OCI-M1 (cell line): ENCODE measurements around the gene ALDH9A1.
"Not testable (repeated sequence)": the region's sequence is repeated elsewhere in the genome, so short reads cannot be mapped to it uniquely, and the experiment has no call there.

ENCODE experiments used
- DNase-seq: peaks from one replicate; lab custom pipeline; 2025; lab: John Stamatoyannopoulos, UW

Gene ALDH9A1

GRCh38 chr1:165686971-165687433, 11.4 kb downstream of the ALDH9A1 start:
- no peak for DNase-seq

GRCh38 chr1:165686121-165686970, 12.0 kb downstream of the ALDH9A1 start:
- peak; percentile 81 for DNase-seq

GRCh38 chr1:165683848-165684485, 14.4 kb downstream of the ALDH9A1 start:
- DNase-seq: no peak

- DNase-seq: not testable (repeated sequence)
Measured at GRCh38 chr1:165680773-165681172, 17.6 kb downstream of the ALDH9A1 start.

- no peak for DNase-seq
Measured at GRCh38 chr1:165680303-165680702, 18.1 kb downstream of the ALDH9A1 start.

DNA sequence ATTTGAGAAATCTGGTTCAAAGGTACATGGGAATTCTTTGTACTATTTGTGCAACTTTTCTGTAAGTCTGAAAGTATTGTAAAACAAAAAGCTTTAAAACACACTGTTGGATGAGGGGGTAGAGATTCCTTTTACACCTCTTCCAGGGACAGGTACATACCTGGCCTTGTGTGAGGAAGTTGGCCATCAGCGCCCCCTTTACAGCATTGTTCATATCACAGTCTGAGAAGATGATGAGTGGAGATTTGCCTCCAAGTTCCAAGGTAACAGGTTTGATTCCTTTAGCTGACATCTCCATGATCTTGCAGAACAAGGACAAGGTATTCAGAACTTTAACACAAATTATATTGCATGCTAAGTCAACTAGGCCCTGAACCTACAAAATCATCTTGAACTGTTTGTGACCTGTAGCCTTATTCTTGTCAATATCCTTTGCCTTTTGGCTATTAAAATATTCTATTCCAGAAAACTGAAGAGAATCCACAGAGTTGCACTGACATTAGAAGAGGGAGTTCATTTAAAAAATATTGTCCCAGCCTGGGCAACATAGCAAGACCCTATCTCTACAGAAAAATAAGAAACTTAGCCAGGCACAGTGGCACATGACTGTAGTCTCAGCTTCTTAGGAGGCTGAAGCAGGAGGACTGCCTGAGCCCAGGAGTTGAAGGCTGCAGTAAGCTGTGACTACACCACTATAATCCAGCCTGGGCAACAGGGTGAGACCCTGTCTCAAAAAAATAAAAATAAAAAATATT, 18.9 kb downstream of the ALDH9A1 start:
- DNase-seq: no peak

- no peak for DNase-seq
Measured at GRCh38 chr1:165678509-165678908, 19.9 kb downstream of the ALDH9A1 start.

- no peak for DNase-seq
Measured at GRCh38 chr1:165675794-165676193, 22.6 kb downstream of the ALDH9A1 start.

DNA sequence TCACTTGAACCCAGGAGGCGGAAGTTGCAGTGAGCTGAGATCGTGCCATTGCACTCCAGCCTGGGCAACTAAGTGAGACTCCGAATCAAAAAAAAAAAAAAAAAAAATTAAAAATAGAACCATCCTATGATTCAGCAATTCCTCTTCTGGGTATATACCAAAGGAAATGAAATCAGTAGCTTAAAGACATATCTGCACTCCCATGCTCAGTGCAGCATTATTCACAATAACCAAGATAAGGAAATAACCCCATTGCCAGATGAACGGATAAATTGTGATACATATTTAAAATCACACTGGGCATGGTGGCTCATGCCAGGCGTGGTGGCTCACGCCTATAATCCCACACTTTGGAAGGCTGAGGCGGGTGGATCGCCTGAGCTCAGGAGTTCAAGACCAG, 23.8 kb downstream of the ALDH9A1 start:
- no peak for DNase-seq

- DNase-seq: no peak
Measured at GRCh38 chr1:165671526-165671925, 26.8 kb downstream of the ALDH9A1 start.

GRCh38 chr1:165668184-165668583, 30.2 kb downstream of the ALDH9A1 start:
- no peak for DNase-seq

DNA sequence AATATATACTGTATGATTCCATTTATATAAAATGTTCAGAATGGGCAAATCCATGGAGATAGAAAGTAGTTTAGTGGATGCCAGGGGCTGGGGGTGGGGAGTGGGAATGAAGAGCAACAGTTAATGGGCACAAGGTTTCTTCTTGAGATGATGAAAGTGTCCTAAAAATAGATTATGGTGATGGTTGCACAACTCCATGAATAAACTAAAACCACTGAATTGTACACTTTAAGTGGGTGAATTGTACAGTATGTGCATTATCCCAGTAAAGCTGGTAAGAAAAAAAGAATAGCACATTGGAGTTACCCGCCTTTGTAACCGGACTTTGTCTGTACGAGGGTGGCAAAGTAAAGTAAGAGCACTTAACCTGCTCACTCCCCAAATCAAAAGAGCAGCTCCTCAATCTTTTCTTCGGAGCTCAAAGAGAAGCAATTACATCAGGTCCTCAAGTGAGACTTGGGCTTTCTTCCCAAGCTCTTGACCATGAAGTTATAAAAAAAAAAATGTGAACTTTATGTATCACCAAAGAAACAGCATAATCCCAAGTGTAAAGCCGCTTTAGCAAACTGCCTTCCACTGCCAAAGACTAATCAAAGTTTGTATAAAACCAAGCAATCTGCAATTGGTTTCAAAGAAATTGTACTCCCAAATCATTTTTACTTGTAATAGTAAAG, 32.1 kb downstream of the ALDH9A1 start:
- peak; percentile 21 for DNase-seq

- no peak for DNase-seq
Measured at GRCh38 chr1:165662186-165662585, 36.2 kb downstream of the ALDH9A1 start.

DNA sequence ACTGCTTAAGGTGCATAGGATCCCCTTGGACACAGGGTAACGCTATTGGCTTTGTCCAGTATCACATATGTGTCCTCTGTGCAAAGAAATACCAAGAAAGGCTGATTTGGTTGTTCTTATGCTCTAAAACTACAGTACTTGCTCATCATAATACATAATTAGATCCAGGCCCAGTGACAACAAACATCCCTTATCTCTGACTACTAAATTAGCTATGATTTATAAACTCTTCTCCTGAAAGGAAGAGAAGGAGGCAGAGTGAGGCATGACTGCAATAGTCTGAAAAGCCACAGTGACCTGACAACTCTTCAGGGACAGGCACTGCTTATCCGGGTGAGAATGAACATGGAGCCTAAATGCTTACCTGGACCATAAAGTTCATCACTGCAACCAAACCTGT, 36.7 kb downstream of the ALDH9A1 start:
- no peak for DNase-seq

DNA sequence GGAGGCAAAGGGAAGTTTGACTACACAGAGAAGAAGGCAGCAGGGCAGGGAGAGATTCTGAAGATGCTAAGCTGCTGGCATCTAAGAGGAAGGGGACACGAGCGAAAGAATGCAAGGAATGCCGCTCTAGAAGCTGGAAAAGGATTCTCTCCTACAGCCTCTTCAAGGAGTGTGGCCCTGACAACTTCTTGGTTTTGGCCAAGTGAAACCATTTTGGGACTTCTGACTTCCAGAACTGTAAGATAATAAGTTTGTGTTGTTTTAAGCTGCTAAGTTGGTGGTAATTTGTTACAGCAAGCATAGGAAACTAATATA, 38.8 kb downstream of the ALDH9A1 start:
- DNase-seq: no peak

DNA sequence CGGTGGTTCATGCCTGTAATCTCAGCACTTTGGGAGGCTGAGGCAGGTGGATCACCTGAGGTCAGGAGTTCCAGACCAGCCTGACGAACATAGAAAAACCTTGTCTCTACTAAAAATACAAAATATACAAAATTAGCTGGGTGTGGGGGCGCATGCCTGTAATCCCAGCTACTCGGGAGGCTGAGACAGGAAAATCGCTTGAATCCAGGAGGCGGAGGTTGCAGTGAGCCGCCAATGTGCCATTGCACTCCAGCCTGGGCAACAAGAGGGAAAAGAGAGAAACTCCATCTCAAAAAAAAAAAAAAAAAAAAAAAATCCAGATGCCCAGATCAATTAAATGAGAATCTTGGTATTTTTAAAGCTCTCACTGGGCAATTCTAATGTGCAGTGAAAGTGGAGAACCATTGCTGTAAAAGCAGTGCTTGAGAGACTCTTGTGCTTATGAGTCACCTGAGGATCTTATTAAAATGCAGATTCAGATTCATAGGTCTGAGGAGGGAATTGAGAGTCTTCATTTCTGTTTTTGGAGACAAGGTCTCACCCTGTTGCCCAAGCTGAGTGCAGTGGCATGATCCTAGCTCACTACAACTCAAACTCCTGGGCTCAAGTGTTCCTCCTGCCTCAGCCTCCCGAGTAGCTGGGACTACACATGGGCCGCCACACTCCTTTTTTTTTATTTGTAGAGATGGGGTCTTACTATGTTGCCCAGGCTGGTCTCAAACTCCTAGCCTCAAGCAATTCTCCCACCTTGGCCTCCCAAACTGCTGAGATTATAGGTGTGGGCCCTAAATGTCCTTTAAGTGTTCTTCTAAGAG, 39.4 kb downstream of the ALDH9A1 start:
- not testable (repeated sequence) for DNase-seq

DNA sequence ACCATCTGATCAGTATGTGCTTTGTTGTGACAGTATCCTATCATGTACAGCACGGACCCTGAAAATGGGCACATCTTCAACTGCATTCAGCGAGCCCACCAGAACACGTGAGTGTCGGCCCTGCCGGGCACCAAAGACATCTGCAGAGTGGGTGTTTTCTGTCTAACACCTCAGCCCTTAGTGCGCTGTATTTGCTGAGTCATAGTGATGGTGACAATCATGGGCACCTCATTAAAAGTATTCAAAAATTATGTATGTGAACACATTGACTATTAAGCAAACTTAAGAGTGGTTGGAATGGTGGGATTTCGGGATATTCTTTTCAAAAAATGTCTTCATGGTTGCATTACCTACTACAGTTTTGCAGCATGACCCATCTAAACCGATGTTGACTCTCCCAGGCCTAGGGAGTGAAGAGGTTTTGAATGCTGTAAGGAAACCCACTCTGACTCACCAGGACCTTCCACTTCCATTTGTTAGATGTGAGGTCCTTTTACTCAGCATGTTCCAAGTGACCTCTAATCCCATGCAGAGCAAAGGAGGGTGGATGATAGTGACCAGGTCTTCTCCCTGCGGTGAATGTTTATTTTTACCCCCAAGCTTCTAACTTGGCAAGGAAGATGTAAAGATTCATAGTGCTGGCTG, 47.3 kb downstream of the ALDH9A1 start:
- DNase-seq: no peak

GRCh38 chr1:165648919-165649572, 49.3 kb downstream of the ALDH9A1 start:
- no peak for DNase-seq

DNA sequence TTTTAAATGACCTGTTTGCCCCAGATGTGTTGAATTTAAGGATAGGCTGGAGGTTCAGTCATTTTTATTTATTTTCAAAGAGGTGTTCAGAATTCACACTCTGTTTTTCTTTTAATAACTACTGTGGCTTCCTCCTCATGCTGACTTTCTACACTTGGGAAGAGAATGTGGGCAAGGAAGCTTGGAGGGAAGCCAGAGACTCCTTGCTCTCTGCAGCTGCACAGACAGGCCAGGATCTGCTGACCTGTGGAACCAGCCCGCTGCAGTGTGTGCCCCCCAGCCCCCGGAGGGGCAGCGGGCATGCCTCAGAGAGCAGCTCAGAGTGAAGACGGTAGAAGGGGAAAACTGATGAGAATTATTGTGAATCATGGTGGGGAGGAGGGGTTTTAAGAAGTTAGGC, 50.4 kb downstream of the ALDH9A1 start:
- no peak for DNase-seq

- no peak for DNase-seq
Measured at GRCh38 chr1:165647517-165647916, 50.8 kb downstream of the ALDH9A1 start.
